ENCODE results near the gene HSPA14.

DNA sequence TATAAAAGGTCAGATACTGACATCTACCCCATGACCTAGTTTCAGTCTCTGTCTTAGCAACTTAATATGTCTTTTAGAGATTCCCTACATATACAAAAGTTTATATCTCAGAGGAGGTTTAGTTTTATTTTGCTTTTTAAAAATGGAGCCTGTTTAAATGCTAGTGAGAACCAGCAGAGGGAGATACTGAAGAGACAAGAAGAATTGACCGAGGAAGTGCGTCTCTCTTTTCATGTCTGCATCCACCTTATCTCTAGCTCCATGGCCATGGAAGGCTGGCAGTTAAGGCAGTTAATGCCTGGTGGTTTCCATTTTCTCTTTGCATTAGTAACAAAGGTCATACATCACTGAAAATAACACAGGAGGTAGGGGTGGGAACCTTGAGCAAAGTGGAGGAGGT, 51.2 kb downstream of the HSPA14 start:
- TF ChIP-seq, protein P1, sequence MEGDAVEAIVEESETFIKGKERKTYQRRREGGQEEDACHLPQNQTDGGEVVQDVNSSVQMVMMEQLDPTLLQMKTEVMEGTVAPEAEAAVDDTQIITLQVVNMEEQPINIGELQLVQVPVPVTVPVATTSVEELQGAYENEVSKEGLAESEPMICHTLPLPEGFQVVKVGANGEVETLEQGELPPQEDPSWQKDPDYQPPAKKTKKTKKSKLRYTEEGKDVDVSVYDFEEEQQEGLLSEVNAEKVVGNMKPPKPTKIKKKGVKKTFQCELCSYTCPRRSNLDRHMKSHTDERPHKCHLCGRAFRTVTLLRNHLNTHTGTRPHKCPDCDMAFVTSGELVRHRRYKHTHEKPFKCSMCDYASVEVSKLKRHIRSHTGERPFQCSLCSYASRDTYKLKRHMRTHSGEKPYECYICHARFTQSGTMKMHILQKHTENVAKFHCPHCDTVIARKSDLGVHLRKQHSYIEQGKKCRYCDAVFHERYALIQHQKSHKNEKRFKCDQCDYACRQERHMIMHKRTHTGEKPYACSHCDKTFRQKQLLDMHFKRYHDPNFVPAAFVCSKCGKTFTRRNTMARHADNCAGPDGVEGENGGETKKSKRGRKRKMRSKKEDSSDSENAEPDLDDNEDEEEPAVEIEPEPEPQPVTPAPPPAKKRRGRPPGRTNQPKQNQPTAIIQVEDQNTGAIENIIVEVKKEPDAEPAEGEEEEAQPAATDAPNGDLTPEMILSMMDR (IDR thresholded peaks at IDR 0.05), result peak; percentile 31; the same call in 1 of the 2 replicates
- TF ChIP-seq SIN3A (IDR thresholded peaks at IDR 0.05; ENCODE audit: borderline replicate concordance, insufficient read depth, low read depth, low read length) (no peak), POLR2AphosphoS5 (IDR thresholded peaks at IDR 0.05; ENCODE audit: low read depth, low read length) (no peak)
- TF ChIP-seq, protein P2, sequence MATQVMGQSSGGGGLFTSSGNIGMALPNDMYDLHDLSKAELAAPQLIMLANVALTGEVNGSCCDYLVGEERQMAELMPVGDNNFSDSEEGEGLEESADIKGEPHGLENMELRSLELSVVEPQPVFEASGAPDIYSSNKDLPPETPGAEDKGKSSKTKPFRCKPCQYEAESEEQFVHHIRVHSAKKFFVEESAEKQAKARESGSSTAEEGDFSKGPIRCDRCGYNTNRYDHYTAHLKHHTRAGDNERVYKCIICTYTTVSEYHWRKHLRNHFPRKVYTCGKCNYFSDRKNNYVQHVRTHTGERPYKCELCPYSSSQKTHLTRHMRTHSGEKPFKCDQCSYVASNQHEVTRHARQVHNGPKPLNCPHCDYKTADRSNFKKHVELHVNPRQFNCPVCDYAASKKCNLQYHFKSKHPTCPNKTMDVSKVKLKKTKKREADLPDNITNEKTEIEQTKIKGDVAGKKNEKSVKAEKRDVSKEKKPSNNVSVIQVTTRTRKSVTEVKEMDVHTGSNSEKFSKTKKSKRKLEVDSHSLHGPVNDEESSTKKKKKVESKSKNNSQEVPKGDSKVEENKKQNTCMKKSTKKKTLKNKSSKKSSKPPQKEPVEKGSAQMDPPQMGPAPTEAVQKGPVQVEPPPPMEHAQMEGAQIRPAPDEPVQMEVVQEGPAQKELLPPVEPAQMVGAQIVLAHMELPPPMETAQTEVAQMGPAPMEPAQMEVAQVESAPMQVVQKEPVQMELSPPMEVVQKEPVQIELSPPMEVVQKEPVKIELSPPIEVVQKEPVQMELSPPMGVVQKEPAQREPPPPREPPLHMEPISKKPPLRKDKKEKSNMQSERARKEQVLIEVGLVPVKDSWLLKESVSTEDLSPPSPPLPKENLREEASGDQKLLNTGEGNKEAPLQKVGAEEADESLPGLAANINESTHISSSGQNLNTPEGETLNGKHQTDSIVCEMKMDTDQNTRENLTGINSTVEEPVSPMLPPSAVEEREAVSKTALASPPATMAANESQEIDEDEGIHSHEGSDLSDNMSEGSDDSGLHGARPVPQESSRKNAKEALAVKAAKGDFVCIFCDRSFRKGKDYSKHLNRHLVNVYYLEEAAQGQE (IDR thresholded peaks at IDR 0.05; ENCODE audit: insufficient read depth in 1 of 2, low read depth in 2 of 2, low read length in 1 of 2), result no peak
